Upper lobe of right lung (tissue), 1 donor: Measurements from ENCODE around the gene GPC5. TPM values are rescaled to one million over a fixed set of nuclear protein-coding genes. Genes with fewer than 3 reads are reported as not detected.

Source experiments
- ATAC-seq: fragments of 200-7000 bp; cut with Tn5 transposase; one replicate; pipeline ENCODE4 v1.9.1; 2020; ENCODE audit warnings: mild to moderate bottlenecking, moderate library complexity
- DNase-seq: peaks from one replicate; pipeline ENCODE4 v3.0.0-alpha.2; 2020
- H3K27ac ChIP-seq: fragments of 200-600 bp; one replicate; pipeline ENCODE4 v1.8.0; 2022
- H3K27me3 ChIP-seq: fragments of 200-600 bp; one replicate; pipeline ENCODE4 v1.8.0; 2022; ENCODE audit warnings: mild to moderate bottlenecking
- H3K36me3 ChIP-seq: fragments of 200-600 bp; one replicate; pipeline ENCODE4 v1.8.0; 2022
- H3K4me1 ChIP-seq: fragments of 200-600 bp; one replicate; pipeline ENCODE4 v1.8.0; 2022
- H3K4me3 ChIP-seq: fragments of 200-600 bp; one replicate; pipeline ENCODE4 v1.8.0; 2022; ENCODE audit warnings: mild to moderate bottlenecking
- H3K9me3 ChIP-seq: fragments of 200-600 bp; one replicate; pipeline ENCODE4 v1.8.0; 2022
- intact Hi-C: fragments of 100-400 bp; cut with DNase I; formaldehyde crosslinking; loops from one replicate; pipeline ENCODE4 v1.11.0; 2022
- microRNA-seq: library from miRNA; unstranded; fragments of <30 nt; microRNA quantifications from one replicate; pipeline ENCODE4 v1.2.0, GENCODE V29; 2020; ENCODE audit warnings: borderline microRNAs expressed
- total RNA-seq: library from RNA; stranded (reverse); fragmentation: NEBNext Ultra II Directional; extraction: Animal tissue kit (Norgen Biotek cat#: 25700); gene quantifications from one replicate; pipeline ENCODE4 v1.2.1, GENCODE V29; 2021
- TF ChIP-seq, protein P1 (sequence below): fragments of 200-600 bp; IDR thresholded peaks from one replicate; pipeline ENCODE4 v1.8.0; 2022; ENCODE audit warnings: antibody characterized with exemption
- donor health status: DM: no; HTN: yes; CAD: no; lungs with severe emphysema.

GPC5 gene
- total RNA-seq, 1 donor from 2014 or later = 8.1 TPM

DNA sequence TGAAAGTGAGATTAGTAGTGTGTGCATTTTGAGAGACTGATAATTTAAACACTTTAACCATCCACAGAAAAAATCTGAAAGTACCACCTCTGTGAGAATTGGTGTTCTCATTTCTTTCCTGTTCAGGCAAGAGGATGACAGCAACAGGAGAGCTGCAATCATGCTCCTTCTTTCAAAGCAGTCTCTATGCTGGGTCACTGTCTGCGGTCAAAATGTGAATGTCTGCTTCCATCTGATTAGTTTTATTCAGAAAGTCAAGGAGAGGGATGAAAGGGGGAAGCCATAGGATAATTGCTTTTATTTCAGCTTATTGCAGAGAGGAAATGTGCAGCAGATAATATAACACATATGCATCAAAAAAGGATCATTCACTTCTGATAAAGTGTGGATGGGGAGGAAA is 1514.2 kb downstream of the GPC5 start:
- H3K4me1 ChIP-seq = no peaks in the 10 kb centered on the region
- ATAC-seq (no peak), DNase-seq (no peak)
- no peaks in the 10 kb centered on the region for H3K9me3 ChIP-seq
- TF ChIP-seq, protein P1, sequence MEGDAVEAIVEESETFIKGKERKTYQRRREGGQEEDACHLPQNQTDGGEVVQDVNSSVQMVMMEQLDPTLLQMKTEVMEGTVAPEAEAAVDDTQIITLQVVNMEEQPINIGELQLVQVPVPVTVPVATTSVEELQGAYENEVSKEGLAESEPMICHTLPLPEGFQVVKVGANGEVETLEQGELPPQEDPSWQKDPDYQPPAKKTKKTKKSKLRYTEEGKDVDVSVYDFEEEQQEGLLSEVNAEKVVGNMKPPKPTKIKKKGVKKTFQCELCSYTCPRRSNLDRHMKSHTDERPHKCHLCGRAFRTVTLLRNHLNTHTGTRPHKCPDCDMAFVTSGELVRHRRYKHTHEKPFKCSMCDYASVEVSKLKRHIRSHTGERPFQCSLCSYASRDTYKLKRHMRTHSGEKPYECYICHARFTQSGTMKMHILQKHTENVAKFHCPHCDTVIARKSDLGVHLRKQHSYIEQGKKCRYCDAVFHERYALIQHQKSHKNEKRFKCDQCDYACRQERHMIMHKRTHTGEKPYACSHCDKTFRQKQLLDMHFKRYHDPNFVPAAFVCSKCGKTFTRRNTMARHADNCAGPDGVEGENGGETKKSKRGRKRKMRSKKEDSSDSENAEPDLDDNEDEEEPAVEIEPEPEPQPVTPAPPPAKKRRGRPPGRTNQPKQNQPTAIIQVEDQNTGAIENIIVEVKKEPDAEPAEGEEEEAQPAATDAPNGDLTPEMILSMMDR = no peak
- no peak overlapping the region for H3K27ac ChIP-seq
- no peak overlapping the region for H3K4me3 ChIP-seq
- intact Hi-C loops = no loop called here
- H3K36me3 ChIP-seq = no peaks in the 10 kb centered on the region
- no peaks in the 10 kb centered on the region for H3K27me3 ChIP-seq

DNA sequence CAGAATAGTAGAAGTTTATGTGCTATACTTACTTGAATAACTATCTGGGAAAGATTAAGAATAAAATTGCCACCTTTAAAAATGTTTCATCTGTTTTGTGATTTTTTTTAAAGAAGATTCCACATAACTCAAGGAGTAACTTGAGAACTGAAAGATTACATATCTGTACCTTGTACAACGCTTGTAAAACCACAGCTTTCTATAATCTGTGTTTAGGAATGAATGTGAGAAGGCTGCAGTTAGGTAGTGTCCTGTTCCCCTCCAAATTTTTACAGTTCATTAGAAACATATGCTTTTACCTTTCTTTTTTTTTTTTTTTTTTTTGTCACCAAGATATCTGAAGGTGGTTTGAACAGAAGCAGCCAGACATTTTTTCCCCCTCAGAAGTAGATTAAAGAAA is 1515.4 kb downstream of the GPC5 start:
- ATAC-seq (no peak), DNase-seq (no peak)
- Histone ChIP-seq H3K27ac (no peak overlapping the region), H3K4me3 (no peak overlapping the region), H3K27me3 (no peaks in the 10 kb centered on the region), H3K36me3 (no peaks in the 10 kb centered on the region), H3K9me3 (no peaks in the 10 kb centered on the region), H3K4me1 (no peaks in the 10 kb centered on the region)
- TF ChIP-seq, protein P1 = no peak
- intact Hi-C loops = no loop called here

Small RNA genes lying within 50 kb of the gene (microRNA-seq; reads per million reads assigned to microRNA genes)
- gene MIR548AS = not detected

Other genes starting within 250 kb of the GPC5 start
- 3.3 TPM for gene MIR17HG, start 50.9 kb upstream of the GPC5 start, total RNA-seq